SK-N-SH (cell line): Measurements from ENCODE around the gene BCAR3.

Source experiments
- CTCF ChIP-seq: fragments of 200-600 bp; sonication (generic); IDR thresholded peaks from 2 replicates; pipeline ENCODE4 v1.6.1; 2017; ENCODE audit warnings: antibody characterized with exemption, mild to moderate bottlenecking, moderate library complexity
- EZH2phosphoT487 ChIP-seq: fragments of 200-600 bp; sonication (generic); IDR thresholded peaks from 2 replicates; pipeline ENCODE4 v1.6.1; 2017; ENCODE audit warnings: low read depth, mixed run types, mild to moderate bottlenecking, antibody characterized with exemption, moderate library complexity, borderline replicate concordance
- GABPA ChIP-seq: IDR thresholded peaks from 2 replicates; pipeline ENCODE4 v1.4.0; 2012; ENCODE audit warnings: low read depth, mild to moderate bottlenecking
- JUND ChIP-seq: IDR thresholded peaks from 2 replicates; pipeline ENCODE4 v1.4.0; 2012
- MEF2A ChIP-seq: IDR thresholded peaks from 2 replicates; pipeline ENCODE4 v1.4.0; 2012; ENCODE audit warnings: low read depth, borderline replicate concordance
- NRF1 ChIP-seq: IDR thresholded peaks from 2 replicates; pipeline ENCODE4 v1.6.1; 2012; ENCODE audit warnings: low read depth, mild to moderate bottlenecking, low read length
- POLR2AphosphoS5 ChIP-seq: IDR thresholded peaks from 2 replicates; pipeline ENCODE4 v1.6.1; 2012; ENCODE audit warnings: low read depth, low read length
- RCOR1 ChIP-seq: fragments of 150-350 bp; IDR thresholded peaks from 2 replicates; pipeline ENCODE4 v1.6.1; 2017; ENCODE audit warnings: antibody characterized with exemption, low read length
- SIN3A ChIP-seq: IDR thresholded peaks from 2 replicates; pipeline ENCODE4 v1.6.1; 2012; ENCODE audit warnings: low read depth, mild to moderate bottlenecking, low read length, moderate library complexity, borderline replicate concordance
- TF ChIP-seq, protein P1 (sequence below): IDR thresholded peaks from 2 replicates; pipeline ENCODE4 v1.6.1; 2012; ENCODE audit warnings: mild to moderate bottlenecking, low read depth, low read length, moderate library complexity

DNA sequence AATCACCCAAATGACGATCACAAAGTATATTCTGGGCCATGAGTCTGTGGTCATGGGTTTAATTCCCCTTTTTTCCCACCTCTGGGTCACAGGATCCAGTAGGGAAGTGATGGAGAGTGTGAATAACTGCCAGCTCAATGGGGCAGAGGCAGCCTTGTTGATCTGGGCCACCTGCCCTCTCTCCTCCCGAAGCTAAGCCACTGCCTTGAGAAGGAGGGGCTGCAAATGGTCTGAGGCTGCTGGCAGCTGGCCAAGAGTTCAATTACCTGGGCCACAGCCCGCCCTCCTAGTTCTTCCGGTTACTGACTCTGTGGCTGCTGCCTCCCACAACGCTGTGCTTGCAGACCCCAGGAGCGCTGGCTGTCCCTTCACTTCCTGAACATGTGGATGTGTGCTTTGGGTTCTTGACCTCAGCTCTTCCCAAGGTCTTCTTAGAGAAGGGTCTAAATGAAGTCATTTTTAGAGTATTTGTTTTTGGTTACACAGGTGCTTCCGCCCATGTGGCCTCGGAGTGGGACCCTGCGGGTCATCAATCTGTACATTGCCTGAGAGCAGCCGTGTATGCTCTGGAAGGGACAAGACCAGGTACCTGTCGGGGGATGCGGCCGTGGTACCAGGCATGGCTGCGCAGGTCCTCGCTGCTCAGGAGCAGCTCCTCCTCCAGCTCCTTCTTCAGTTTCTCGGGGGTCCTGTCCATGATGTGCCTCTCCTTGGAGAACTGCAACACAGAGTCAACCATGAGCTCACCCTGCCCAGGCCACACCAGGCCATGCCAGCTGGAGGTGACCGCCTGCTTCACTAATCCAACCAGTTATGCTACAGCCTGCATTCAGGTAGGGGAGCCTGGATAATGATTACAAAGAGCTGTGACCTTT is 89.7 kb downstream of the BCAR3 start:
- no peak for TF ChIP-seq CTCF
- TF ChIP-seq POLR2AphosphoS5: no peak
- TF ChIP-seq NRF1: no peak
- no peak for TF ChIP-seq MEF2A
- TF ChIP-seq, protein P1, sequence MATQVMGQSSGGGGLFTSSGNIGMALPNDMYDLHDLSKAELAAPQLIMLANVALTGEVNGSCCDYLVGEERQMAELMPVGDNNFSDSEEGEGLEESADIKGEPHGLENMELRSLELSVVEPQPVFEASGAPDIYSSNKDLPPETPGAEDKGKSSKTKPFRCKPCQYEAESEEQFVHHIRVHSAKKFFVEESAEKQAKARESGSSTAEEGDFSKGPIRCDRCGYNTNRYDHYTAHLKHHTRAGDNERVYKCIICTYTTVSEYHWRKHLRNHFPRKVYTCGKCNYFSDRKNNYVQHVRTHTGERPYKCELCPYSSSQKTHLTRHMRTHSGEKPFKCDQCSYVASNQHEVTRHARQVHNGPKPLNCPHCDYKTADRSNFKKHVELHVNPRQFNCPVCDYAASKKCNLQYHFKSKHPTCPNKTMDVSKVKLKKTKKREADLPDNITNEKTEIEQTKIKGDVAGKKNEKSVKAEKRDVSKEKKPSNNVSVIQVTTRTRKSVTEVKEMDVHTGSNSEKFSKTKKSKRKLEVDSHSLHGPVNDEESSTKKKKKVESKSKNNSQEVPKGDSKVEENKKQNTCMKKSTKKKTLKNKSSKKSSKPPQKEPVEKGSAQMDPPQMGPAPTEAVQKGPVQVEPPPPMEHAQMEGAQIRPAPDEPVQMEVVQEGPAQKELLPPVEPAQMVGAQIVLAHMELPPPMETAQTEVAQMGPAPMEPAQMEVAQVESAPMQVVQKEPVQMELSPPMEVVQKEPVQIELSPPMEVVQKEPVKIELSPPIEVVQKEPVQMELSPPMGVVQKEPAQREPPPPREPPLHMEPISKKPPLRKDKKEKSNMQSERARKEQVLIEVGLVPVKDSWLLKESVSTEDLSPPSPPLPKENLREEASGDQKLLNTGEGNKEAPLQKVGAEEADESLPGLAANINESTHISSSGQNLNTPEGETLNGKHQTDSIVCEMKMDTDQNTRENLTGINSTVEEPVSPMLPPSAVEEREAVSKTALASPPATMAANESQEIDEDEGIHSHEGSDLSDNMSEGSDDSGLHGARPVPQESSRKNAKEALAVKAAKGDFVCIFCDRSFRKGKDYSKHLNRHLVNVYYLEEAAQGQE: no peak
- TF ChIP-seq JUND: no peak
- no peak for TF ChIP-seq EZH2phosphoT487
- 0 out of 2 replicates have a peak, but pooled peaks have one; percentile 13 for TF ChIP-seq RCOR1
- TF ChIP-seq GABPA: no peak
- TF ChIP-seq SIN3A: no peak
